ENCODE results near the gene CYB5A. TPM values are rescaled to one million over a fixed set of nuclear protein-coding genes. Genes with fewer than 3 reads are reported as not detected.

The CYB5A gene
- total RNA-seq, 1 donor from 2014 or later = 30.1 TPM

- H3K27ac Mint-ChIP-seq (ENCODE audit: unreplicated experiment) = no peak overlapping the region
- H3K4me1 Mint-ChIP-seq (ENCODE audit: low read depth) = no peaks in the 10 kb centered on the region
- H3K27me3 Mint-ChIP-seq (ENCODE audit: low read depth) = no peaks in the 10 kb centered on the region
- H3K9me3 Mint-ChIP-seq (ENCODE audit: low read depth) = no peaks in the 10 kb centered on the region
- no peak overlapping the region for H3K4me3 Mint-ChIP-seq (ENCODE audit: unreplicated experiment)
- TF ChIP-seq CTCF (IDR thresholded peaks at IDR 0.05) = no peak
- no peak for DNase-seq (ENCODE audit: low spot score)
- H3K36me3 Mint-ChIP-seq (ENCODE audit: low read depth) = no peaks in the 10 kb centered on the region
Measured at GRCh38 chr18:74268933-74269620, 22.7 kb downstream of the CYB5A start.

- no peaks in the 10 kb centered on the region for H3K9me3 Mint-ChIP-seq (ENCODE audit: low read depth)
- H3K27me3 Mint-ChIP-seq (ENCODE audit: low read depth) = no peaks in the 10 kb centered on the region
- no peak for DNase-seq (ENCODE audit: low spot score)
- no peaks in the 10 kb centered on the region for H3K4me1 Mint-ChIP-seq (ENCODE audit: low read depth)
- no peak overlapping the region for H3K4me3 Mint-ChIP-seq (ENCODE audit: unreplicated experiment)
- no peak for TF ChIP-seq CTCF (IDR thresholded peaks at IDR 0.05)
- no peak overlapping the region for H3K27ac Mint-ChIP-seq (ENCODE audit: unreplicated experiment)
- no peaks in the 10 kb centered on the region for H3K36me3 Mint-ChIP-seq (ENCODE audit: low read depth)
Measured at GRCh38 chr18:74268175-74268574, 23.6 kb downstream of the CYB5A start.

GRCh38 chr18:74266161-74266560 is 25.6 kb downstream of the CYB5A start:
- no peak for TF ChIP-seq CTCF (IDR thresholded peaks at IDR 0.05)
- Mint-ChIP-seq H3K27ac (ENCODE audit: unreplicated experiment) (no peak overlapping the region), H3K27me3 (ENCODE audit: low read depth) (no peaks in the 10 kb centered on the region), H3K4me3 (ENCODE audit: unreplicated experiment) (no peak overlapping the region), H3K4me1 (ENCODE audit: low read depth) (no peaks in the 10 kb centered on the region), H3K36me3 (ENCODE audit: low read depth) (peaks cover 2% of the 10 kb centered on the region), H3K9me3 (ENCODE audit: low read depth) (no peaks in the 10 kb centered on the region)
- DNase-seq (ENCODE audit: low spot score) = no peak

- no peak overlapping the region for H3K27ac Mint-ChIP-seq (ENCODE audit: unreplicated experiment)
- H3K27me3 Mint-ChIP-seq (ENCODE audit: low read depth) = no peaks in the 10 kb centered on the region
Measured at GRCh38 chr18:74265546-74266098, 26.1 kb downstream of the CYB5A start.

More at GRCh38 chr18:74265546-74266098, 26.1 kb downstream of the CYB5A start:
- H3K36me3 Mint-ChIP-seq (ENCODE audit: low read depth) = peaks cover 2% of the 10 kb centered on the region
- DNase-seq (ENCODE audit: low spot score) = no peak
- no peak for TF ChIP-seq CTCF (IDR thresholded peaks at IDR 0.05)
- H3K9me3 Mint-ChIP-seq (ENCODE audit: low read depth) = no peaks in the 10 kb centered on the region
- H3K4me3 Mint-ChIP-seq (ENCODE audit: unreplicated experiment) = no peak overlapping the region
- no peaks in the 10 kb centered on the region for H3K4me1 Mint-ChIP-seq (ENCODE audit: low read depth)

Measured in chondrocyte (in vitro differentiated cells).